CD4-positive, alpha-beta T cell treated with Interleukin-12 subunit alpha and Interleukin-12 subunit beta, for 1 hour (primary cell): ENCODE data around the gene TAF3.
A peak's percentile ranks its signal among the peaks of the same experiment; 100 is the strongest.
"Not testable (repeated sequence)": the region's sequence is repeated elsewhere in the genome, so short reads cannot be mapped to it uniquely, and the experiment has no call there.

Source experiments
- DNase-seq: peaks from one replicate; pipeline ENCODE4 v3.0.0-alpha.2; 2020

TAF3 gene

GRCh38 chr10:7818295-7819120 lies at the start of gene TAF3:
TAF3 (plus strand) TSS chr10:7818505; CDS start chr10:7818710, 205 bp downstream.
- peak; percentile 91 for DNase-seq

- no peak for DNase-seq
These were observed 44.2 kb upstream of the TAF3 start for GRCh38 chr10:7773845-7774801.

- DNase-seq: no peak
These were observed 41.5 kb upstream of the TAF3 start for GRCh38 chr10:7776777-7777176.

- not testable (repeated sequence) for DNase-seq
These were observed 36.1 kb upstream of the TAF3 start for GRCh38 chr10:7782194-7782593.

- no peak for DNase-seq
These were observed 31.9 kb upstream of the TAF3 start for GRCh38 chr10:7786430-7786829.

GRCh38 chr10:7787150-7787856 lies 31.0 kb upstream of the TAF3 start:
- no peak for DNase-seq

- DNase-seq: peak; percentile 98
These were observed 30.3 kb upstream of the TAF3 start, which contains the start of the genes ATP5F1C and KIN for GRCh38 chr10:7787857-7788638. ATP5F1C (plus strand) TSS chr10:7788177; CDS start chr10:7788208, 31 bp downstream. KIN (minus strand) TSS chr10:7787993; CDS start chr10:7787933, 60 bp downstream.

- no peak for DNase-seq
These were observed 29.5 kb upstream of the TAF3 start for GRCh38 chr10:7788639-7789286.

GRCh38 chr10:7789390-7789789 lies 28.9 kb upstream of the TAF3 start:
- no peak for DNase-seq

- no peak for DNase-seq
These were observed 25.8 kb upstream of the TAF3 start for GRCh38 chr10:7792541-7792940.

GRCh38 chr10:7794251-7795026 lies 23.9 kb upstream of the TAF3 start:
- no peak for DNase-seq

- no peak for DNase-seq
These were observed 22.7 kb upstream of the TAF3 start for GRCh38 chr10:7795605-7796004.

- no peak for DNase-seq
These were observed 20.7 kb upstream of the TAF3 start for GRCh38 chr10:7797582-7797981.

- DNase-seq: no peak
These were observed 15.7 kb upstream of the TAF3 start for GRCh38 chr10:7802606-7803005.

GRCh38 chr10:7804216-7804615 lies 14.1 kb upstream of the TAF3 start:
- DNase-seq: no peak

GRCh38 chr10:7804741-7805140 lies 13.6 kb upstream of the TAF3 start:
- DNase-seq: no peak

GRCh38 chr10:7808686-7809267 lies 9.5 kb upstream of the TAF3 start:
- no peak for DNase-seq

GRCh38 chr10:7810443-7810842 lies 7.9 kb upstream of the TAF3 start:
- DNase-seq: no peak

- no peak for DNase-seq
These were observed 7.3 kb upstream of the TAF3 start for GRCh38 chr10:7811000-7811399.

GRCh38 chr10:7811743-7812142 lies 6.6 kb upstream of the TAF3 start:
- not testable (repeated sequence) for DNase-seq
